ENCODE data around the gene RGL3.
A peak's percentile ranks its signal among the peaks of the same experiment; 100 is the strongest.
"Not testable (repeated sequence)": the region's sequence is repeated elsewhere in the genome, so short reads cannot be mapped to it uniquely, and the experiment has no call there.

RGL3 gene

GRCh38 chr19:11450570-11451326 is 31.6 kb upstream of the RGL3 start:
- DNase-seq (ENCODE audit: low spot score), result no peak

- no peak for DNase-seq (ENCODE audit: low spot score)
Observed at GRCh38 chr19:11448923-11449554, 29.9 kb upstream of the RGL3 start.

GRCh38 chr19:11448410-11448809 is 29.3 kb upstream of the RGL3 start:
- no peak for DNase-seq (ENCODE audit: low spot score)

GRCh38 chr19:11447347-11448262 is 28.5 kb upstream of the RGL3 start:
- no peak for DNase-seq (ENCODE audit: low spot score)

GRCh38 chr19:11446652-11447301 is 27.7 kb upstream of the RGL3 start:
- DNase-seq (ENCODE audit: low spot score), result peak; percentile 98

GRCh38 chr19:11446271-11446651 is 27.1 kb upstream of the RGL3 start:
- no peak for DNase-seq (ENCODE audit: low spot score)

GRCh38 chr19:11445141-11445540 is 26.0 kb upstream of the RGL3 start:
- DNase-seq (ENCODE audit: low spot score), result no peak

- DNase-seq (ENCODE audit: low spot score), result no peak
Observed at GRCh38 chr19:11444059-11444458, 24.9 kb upstream of the RGL3 start.

- no peak for DNase-seq (ENCODE audit: low spot score)
Observed at GRCh38 chr19:11437955-11438354, 18.8 kb upstream of the RGL3 start.

- DNase-seq (ENCODE audit: low spot score), result peak; percentile 46
Observed at GRCh38 chr19:11435833-11436313, 16.8 kb upstream of the RGL3 start.

GRCh38 chr19:11435057-11435832 is 16.1 kb upstream of the RGL3 start, which contains the start of the genes ODAD3 and PRKCSH:
TSS of gene ODAD3 (minus strand) at chr19:11435121. CDS start at chr19:11435016, 105 bp downstream.
TSS of gene PRKCSH (plus strand) at chr19:11435635. CDS start at chr19:11436118, 483 bp downstream.
- peak; percentile 100 for DNase-seq (ENCODE audit: low spot score)

- no peak for DNase-seq (ENCODE audit: low spot score)
Observed at GRCh38 chr19:11434703-11435056, 15.6 kb upstream of the RGL3 start.

- not testable (repeated sequence) for DNase-seq (ENCODE audit: low spot score)
Observed at GRCh38 chr19:11433526-11433925, 14.4 kb upstream of the RGL3 start.

GRCh38 chr19:11426656-11427055 is 7.5 kb upstream of the RGL3 start:
- DNase-seq (ENCODE audit: low spot score), result no peak

GRCh38 chr19:11425719-11426457 is 6.8 kb upstream of the RGL3 start:
- DNase-seq (ENCODE audit: low spot score), result peak; percentile 55

- DNase-seq (ENCODE audit: low spot score), result no peak
Observed at GRCh38 chr19:11423791-11424181, 4.7 kb upstream of the RGL3 start.

GRCh38 chr19:11423164-11423790 is 4.2 kb upstream of the RGL3 start:
- DNase-seq (ENCODE audit: low spot score), result no peak

GRCh38 chr19:11422163-11423065 is 3.3 kb upstream of the RGL3 start:
- DNase-seq (ENCODE audit: low spot score), result peak; percentile 89

Measured in iPS-NIHi11 (cell line).